HL-60 (cell line): Measurements from ENCODE around the gene YWHAQ.

Source experiments
- CTCF ChIP-seq: IDR thresholded peaks from one replicate; pipeline ENCODE4 v1.5.1; 2011; ENCODE audit warnings: low read length, control low read depth, inconsistent platforms; ENCODE audit not compliant: insufficient read depth
- POLR2AphosphoS5 ChIP-seq: IDR thresholded peaks from 2 replicates; pipeline ENCODE4 v1.6.1; 2012; ENCODE audit warnings: low read depth

- TF ChIP-seq CTCF (no peak), POLR2AphosphoS5 (no peak)
Measured at GRCh38 chr2:9639000-9639602, 8.3 kb upstream of the YWHAQ start.
